GM12872 (cell line): ENCODE measurements around the gene PPIL1.

Experiments used
- CTCF ChIP-seq: IDR thresholded peaks from 3 replicates; pipeline ENCODE4 v1.5.1; 2011; ENCODE audit warnings: low read depth, mild to moderate bottlenecking, low read length, moderate library complexity; ENCODE audit not compliant: insufficient read depth

The PPIL1 gene

GRCh38 chr6:36904851-36905393, 30.3 kb upstream of the PPIL1 start:
- no peak for TF ChIP-seq CTCF

GRCh38 chr6:36904114-36904513, 29.5 kb upstream of the PPIL1 start:
- no peak for TF ChIP-seq CTCF

- no peak for TF ChIP-seq CTCF
These were observed 23.0 kb upstream of the PPIL1 start for GRCh38 chr6:36897609-36898008.

- no peak for TF ChIP-seq CTCF
These were observed 19.7 kb upstream of the PPIL1 start for GRCh38 chr6:36893976-36894932.

- TF ChIP-seq CTCF = no peak
These were observed 15.6 kb upstream of the PPIL1 start for GRCh38 chr6:36890112-36890663.

GRCh38 chr6:36888654-36889481, 14.3 kb upstream of the PPIL1 start:
- TF ChIP-seq CTCF = no peak
